ENCODE results near the gene MPDZ. TPM values are rescaled to one million over a fixed set of nuclear protein-coding genes. Genes with fewer than 3 reads are reported as not detected.

The MPDZ gene
- total RNA-seq, 6 experiments from 2014 or later, result 25.2 to 27.5 (median 26.9) TPM

DNA sequence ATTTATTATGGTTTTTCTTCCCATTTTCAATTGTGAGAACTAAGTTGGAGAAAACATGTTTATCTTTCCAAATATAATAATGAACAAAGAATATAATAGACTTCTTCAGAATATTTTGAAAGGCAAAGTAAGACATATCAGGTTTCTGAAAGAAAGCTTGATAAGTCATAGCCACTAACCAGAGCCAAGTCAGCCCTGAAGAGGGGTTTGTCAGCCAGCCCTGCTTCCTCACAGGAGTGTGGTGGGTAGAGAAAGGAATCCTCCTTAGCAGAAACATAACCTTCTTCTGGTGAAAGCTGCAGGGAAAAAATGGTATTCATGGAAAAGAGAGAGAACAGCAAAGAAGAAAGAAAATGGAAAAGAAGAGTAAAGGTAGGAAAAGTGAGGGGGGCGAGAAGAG lies 93.4 kb downstream of the MPDZ start:
- Mint-ChIP-seq H3K4me3 (no peak overlapping the region), H3K9me3 (no peaks in the 10 kb centered on the region), H3K36me3 (ENCODE audit: low read depth) (peaks cover 10% of the 10 kb centered on the region), H3K27me3 (ENCODE audit: insufficient read depth) (no peaks in the 10 kb centered on the region), H3K27ac (no peak overlapping the region), H3K4me1 (ENCODE audit: low read depth) (peaks cover 8% of the 10 kb centered on the region)
- DNase-seq, result no peak
- TF ChIP-seq, protein P1, sequence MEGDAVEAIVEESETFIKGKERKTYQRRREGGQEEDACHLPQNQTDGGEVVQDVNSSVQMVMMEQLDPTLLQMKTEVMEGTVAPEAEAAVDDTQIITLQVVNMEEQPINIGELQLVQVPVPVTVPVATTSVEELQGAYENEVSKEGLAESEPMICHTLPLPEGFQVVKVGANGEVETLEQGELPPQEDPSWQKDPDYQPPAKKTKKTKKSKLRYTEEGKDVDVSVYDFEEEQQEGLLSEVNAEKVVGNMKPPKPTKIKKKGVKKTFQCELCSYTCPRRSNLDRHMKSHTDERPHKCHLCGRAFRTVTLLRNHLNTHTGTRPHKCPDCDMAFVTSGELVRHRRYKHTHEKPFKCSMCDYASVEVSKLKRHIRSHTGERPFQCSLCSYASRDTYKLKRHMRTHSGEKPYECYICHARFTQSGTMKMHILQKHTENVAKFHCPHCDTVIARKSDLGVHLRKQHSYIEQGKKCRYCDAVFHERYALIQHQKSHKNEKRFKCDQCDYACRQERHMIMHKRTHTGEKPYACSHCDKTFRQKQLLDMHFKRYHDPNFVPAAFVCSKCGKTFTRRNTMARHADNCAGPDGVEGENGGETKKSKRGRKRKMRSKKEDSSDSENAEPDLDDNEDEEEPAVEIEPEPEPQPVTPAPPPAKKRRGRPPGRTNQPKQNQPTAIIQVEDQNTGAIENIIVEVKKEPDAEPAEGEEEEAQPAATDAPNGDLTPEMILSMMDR (IDR thresholded peaks at IDR 0.05), result no peak

DNA sequence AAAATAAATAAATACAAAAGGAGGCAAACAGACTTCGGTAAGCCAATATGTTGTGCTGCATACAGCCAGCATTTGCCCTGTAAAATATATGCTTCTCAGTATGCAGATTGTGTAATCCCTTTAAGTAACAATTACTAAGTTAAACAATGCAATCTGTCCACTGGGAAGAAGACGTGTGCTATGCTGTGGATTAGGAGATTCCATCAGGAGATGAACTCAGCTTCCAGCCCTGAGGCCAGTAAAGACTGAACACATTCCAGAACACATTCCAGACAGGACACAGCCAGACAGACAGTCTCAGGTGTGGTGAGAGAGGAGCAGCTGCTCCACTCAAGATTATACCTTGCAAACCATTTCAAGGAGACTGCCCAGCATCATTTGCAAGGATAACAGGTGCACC lies 97.8 kb downstream of the MPDZ start:
- H3K36me3 Mint-ChIP-seq (ENCODE audit: low read depth), result peaks cover 9% of the 10 kb centered on the region
- H3K9me3 Mint-ChIP-seq, result no peaks in the 10 kb centered on the region
- DNase-seq, result peak; percentile 17
- no peaks in the 10 kb centered on the region; the same call in 1 of the 2 replicates for H3K27me3 Mint-ChIP-seq (ENCODE audit: insufficient read depth)
- H3K4me1 Mint-ChIP-seq (ENCODE audit: low read depth), result peaks cover 8% of the 10 kb centered on the region
- no peak overlapping the region for H3K4me3 Mint-ChIP-seq
- TF ChIP-seq, protein P1 (IDR thresholded peaks at IDR 0.05), result no peak
- H3K27ac Mint-ChIP-seq, result no peak overlapping the region

DNA sequence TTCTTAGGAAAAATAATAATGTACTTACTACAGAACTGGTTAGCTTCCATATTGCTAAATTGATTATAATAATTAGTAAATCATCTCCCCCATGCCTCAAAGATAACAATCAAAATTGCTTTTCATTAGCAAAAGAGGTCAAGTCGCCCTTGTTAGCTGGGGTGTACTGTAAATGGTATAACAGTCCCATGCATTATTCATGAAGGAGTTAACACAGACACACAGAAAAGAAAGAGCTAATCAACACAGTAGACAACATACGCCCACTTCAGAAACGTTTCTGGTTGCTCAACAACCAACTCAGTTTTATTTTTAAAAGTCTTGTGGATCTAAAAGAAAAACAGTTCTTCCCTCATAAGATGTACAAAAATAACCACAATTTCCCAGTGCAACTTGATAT lies 100.2 kb downstream of the MPDZ start:
- TF ChIP-seq, protein P1 (IDR thresholded peaks at IDR 0.05), result no peak
- peaks cover 4% of the 10 kb centered on the region for H3K36me3 Mint-ChIP-seq (ENCODE audit: low read depth)
- no peak overlapping the region for H3K4me3 Mint-ChIP-seq
- H3K9me3 Mint-ChIP-seq, result no peaks in the 10 kb centered on the region
- DNase-seq, result no peak
- peaks cover 8% of the 10 kb centered on the region for H3K4me1 Mint-ChIP-seq (ENCODE audit: low read depth)
- H3K27ac Mint-ChIP-seq, result no peak overlapping the region
- no peaks in the 10 kb centered on the region; the same call in 1 of the 2 replicates for H3K27me3 Mint-ChIP-seq (ENCODE audit: insufficient read depth)

DNA sequence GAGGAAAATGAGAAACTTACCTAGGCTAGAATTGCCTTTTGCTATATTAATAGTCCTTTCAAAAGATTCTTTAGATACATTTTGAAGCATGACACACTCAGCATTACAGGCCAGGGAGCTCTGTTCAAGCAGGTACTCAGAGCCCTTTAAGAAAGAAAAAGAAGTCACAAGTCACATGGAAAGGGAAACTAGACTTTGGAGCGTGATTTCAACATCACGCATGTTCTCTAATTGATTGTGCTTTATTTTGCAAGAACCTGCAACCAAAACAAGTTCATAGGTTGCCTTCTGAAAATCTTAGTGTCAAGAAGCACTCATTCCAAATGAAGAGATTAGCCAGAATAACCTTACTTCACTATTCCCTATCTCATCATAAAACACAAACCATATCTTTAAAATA lies 103.8 kb downstream of the MPDZ start:
- H3K27ac Mint-ChIP-seq, result no peak overlapping the region
- TF ChIP-seq, protein P1 (IDR thresholded peaks at IDR 0.05), result no peak
- no peak for DNase-seq
- H3K9me3 Mint-ChIP-seq, result no peaks in the 10 kb centered on the region
- H3K4me3 Mint-ChIP-seq, result no peak overlapping the region
- no peaks in the 10 kb centered on the region; the same call in 1 of the 2 replicates for H3K27me3 Mint-ChIP-seq (ENCODE audit: insufficient read depth)
- peaks cover 4% of the 10 kb centered on the region for H3K36me3 Mint-ChIP-seq (ENCODE audit: low read depth)
- H3K4me1 Mint-ChIP-seq (ENCODE audit: low read depth), result no peaks in the 10 kb centered on the region

DNA sequence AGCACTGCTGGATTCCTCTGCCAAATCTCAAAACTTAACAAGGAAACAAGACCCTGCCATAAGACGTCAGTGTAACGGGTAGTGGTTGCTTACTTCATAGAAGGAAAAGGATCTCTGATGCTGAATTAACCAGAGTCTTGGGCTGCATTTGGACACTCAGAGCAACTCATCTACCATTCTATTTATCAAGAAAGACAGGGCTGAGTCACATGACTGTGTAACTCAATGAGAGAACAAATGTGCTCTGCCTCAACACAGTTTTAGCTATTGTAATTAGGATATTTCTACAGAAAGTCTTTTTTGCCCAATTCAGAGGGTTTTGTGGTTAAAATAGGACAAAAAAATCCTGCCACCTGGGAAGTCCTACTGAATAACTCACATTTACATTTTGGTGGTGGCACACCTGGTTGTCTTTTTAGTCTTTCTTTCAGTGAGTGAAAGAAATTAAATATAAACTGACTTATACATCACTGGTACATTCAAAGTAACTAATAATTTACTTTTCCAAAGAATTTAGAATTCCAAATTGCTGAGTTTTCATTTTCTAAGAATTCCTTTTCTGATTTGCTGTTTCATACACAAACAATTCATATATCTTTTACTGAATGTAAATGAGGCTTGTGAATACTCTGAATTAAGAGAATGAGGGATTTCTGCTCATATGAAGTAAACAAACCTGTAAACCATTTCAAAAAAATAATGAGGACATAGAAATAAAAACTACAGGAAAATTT lies 104.4 kb downstream of the MPDZ start:
- no peak overlapping the region for H3K27ac Mint-ChIP-seq
- H3K27me3 Mint-ChIP-seq (ENCODE audit: insufficient read depth), result no peaks in the 10 kb centered on the region; the same call in 1 of the 2 replicates
- H3K4me3 Mint-ChIP-seq, result no peak overlapping the region
- no peak for DNase-seq
- no peaks in the 10 kb centered on the region for H3K4me1 Mint-ChIP-seq (ENCODE audit: low read depth)
- H3K36me3 Mint-ChIP-seq (ENCODE audit: low read depth), result peaks cover 2% of the 10 kb centered on the region
- TF ChIP-seq, protein P1 (IDR thresholded peaks at IDR 0.05), result no peak
- no peaks in the 10 kb centered on the region for H3K9me3 Mint-ChIP-seq

All from HFFc6 (cell line).